Measurements from ENCODE around the gene KRTAP10-2. TPM values are rescaled to one million over a fixed set of nuclear protein-coding genes. Genes with fewer than 3 reads are reported as not detected.
"Not testable (repeated sequence)": the region's sequence is repeated elsewhere in the genome, so short reads cannot be mapped to it uniquely, and the experiment has no call there.

KRTAP10-2 gene
- total RNA-seq, 4 donors from 2014 or later, result not detected

DNA sequence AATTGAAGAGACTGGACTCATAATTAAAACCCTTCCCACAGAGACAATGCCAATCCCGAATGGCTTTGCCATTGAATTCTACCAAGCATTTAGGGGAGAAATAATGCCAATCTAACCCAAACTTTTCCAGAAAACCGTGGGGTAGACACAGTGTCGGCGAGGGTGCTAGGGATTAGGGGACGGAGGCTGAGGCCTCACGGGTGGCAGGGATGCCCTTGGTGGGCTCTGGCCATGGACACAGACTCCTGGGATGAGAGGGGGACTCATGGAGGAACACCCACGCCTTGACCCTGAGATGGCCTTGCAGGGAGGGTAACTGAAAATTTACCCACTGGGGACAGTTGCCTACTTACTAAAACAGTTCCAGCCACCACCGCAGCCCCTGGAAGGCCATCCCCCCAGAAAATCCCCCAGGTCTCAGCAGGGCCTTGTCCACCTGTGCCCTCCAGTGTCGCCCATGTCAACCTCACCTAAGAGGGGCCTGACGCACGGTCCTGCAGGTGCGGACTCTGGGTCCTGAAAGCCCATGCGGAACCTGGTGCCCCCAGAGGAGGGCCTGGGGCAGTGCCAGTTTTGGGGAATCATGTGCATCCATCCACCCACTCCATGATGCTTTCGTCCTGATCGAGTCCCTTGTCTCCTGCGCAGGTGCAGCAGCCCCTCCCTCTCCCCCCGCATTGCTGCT lies 27.2 kb upstream of the KRTAP10-2 start:
- peaks cover 0 to 42% (median 0%) of the 10 kb centered on the region in 4 donors for H3K27me3 ChIP-seq
- peak; percentile 57 for DNase-seq (ENCODE audit: extremely low spot score)
- 90% methylated on average over 15 of the region's 17 CpGs for WGBS
- no peaks in the 10 kb centered on the region for H3K36me3 ChIP-seq
- intact Hi-C loops (cut with DNase I), result no loop called here
- peaks cover 0 to 36% (median 17%) of the 10 kb centered on the region in 4 donors for H3K9me3 ChIP-seq
- no peak for TF ChIP-seq POLR2AphosphoS5 (IDR thresholded peaks at IDR 0.05)
- peaks cover 0 to 6% (median 2%) of the 10 kb centered on the region in 4 donors for H3K4me1 ChIP-seq
- no peak overlapping the region for H3K27ac ChIP-seq (replicated peaks in 1 of 4)
- H3K4me3 ChIP-seq, result no peak overlapping the region

DNA sequence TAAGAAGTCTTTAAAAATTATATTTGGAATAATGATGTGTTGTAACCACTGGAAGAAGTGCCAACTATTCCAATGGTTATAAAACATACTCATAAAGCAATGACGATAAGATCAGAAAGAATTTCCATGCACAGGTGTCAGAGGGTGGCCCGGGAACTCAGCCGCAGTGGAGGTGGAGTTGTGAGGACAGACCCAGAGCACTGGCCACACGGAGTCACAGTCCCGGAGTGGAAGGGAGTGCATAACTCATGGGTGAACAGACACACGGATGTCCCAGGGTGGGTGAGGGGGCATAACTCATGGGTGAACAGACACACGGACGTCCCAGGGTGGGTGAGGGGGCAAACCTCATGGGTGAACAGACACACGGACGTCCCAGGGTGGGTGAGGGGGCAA lies 24.7 kb upstream of the KRTAP10-2 start:
- Histone ChIP-seq H3K4me1 (no peaks in the 10 kb centered on the region), H3K27ac (replicated peaks in 1 of 4) (no peak overlapping the region), H3K27me3 (peaks cover 0 to 46% (median 0%) of the 10 kb centered on the region in 4 donors), H3K36me3 (no peaks in the 10 kb centered on the region), H3K4me3 (no peak overlapping the region), H3K9me3 (peaks cover 0 to 34% (median 17%) of the 10 kb centered on the region in 4 donors)
- WGBS, result 85% methylated on average over 10 of the region's 10 CpGs
- intact Hi-C loops (cut with DNase I), result no loop called here
- TF ChIP-seq POLR2A (IDR thresholded peaks at IDR 0.05; ENCODE audit: low read depth) (no peak), POLR2AphosphoS5 (IDR thresholded peaks at IDR 0.05) (no peak), EP300 (IDR thresholded peaks at IDR 0.05) (no peak)
- TF ChIP-seq, protein P1, sequence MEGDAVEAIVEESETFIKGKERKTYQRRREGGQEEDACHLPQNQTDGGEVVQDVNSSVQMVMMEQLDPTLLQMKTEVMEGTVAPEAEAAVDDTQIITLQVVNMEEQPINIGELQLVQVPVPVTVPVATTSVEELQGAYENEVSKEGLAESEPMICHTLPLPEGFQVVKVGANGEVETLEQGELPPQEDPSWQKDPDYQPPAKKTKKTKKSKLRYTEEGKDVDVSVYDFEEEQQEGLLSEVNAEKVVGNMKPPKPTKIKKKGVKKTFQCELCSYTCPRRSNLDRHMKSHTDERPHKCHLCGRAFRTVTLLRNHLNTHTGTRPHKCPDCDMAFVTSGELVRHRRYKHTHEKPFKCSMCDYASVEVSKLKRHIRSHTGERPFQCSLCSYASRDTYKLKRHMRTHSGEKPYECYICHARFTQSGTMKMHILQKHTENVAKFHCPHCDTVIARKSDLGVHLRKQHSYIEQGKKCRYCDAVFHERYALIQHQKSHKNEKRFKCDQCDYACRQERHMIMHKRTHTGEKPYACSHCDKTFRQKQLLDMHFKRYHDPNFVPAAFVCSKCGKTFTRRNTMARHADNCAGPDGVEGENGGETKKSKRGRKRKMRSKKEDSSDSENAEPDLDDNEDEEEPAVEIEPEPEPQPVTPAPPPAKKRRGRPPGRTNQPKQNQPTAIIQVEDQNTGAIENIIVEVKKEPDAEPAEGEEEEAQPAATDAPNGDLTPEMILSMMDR (IDR thresholded peaks at IDR 0.05), result no peak
- peak; percentile 78 for DNase-seq (ENCODE audit: extremely low spot score)

DNA sequence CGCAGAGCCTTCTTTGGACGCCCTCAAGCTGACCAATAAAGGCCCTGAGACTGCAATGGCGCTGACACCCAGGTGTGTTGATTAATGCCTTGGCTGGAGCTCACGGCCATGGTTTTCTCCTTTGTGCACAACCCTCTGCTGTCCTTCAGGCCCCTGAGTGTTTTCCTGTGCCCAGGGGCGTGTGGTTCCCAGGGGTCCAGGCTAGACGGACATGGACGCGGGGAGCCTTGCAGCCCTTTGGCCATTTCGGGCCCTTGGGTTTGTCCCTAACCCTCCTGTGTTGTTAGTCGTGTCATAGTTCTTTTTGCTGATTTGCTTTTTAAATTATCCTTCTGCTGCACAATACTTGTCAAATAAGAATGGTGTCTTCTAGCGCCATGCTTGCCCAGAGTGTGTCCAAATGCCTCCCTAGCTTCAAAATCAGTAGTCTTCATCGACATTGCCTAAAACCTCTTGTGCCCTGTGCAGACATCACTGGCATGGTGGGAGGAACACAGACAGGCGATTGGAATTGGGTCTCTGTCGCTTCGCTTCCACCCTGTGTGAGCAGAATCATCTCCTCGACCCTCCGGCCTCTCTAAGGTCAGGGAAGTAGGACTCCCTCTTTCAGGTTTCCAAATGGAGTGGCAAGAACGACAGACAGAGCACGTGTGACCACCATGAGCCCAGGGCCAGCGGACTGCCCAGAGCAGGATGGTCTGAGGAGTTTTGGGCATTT lies 24.2 kb upstream of the KRTAP10-2 start:
- DNase-seq (ENCODE audit: extremely low spot score), result no peak
- intact Hi-C loops (cut with DNase I), result no loop called here
- H3K36me3 ChIP-seq, result no peaks in the 10 kb centered on the region
- H3K9me3 ChIP-seq, result peaks cover 0 to 29% (median 18%) of the 10 kb centered on the region in 4 donors
- H3K4me3 ChIP-seq, result no peak overlapping the region
- H3K27me3 ChIP-seq, result peaks cover 0 to 46% (median 0%) of the 10 kb centered on the region in 4 donors
- TF ChIP-seq EP300 (IDR thresholded peaks at IDR 0.05) (no peak), POLR2A (IDR thresholded peaks at IDR 0.05; ENCODE audit: low read depth) (no peak), POLR2AphosphoS5 (IDR thresholded peaks at IDR 0.05) (no peak)
- TF ChIP-seq, protein P1 (IDR thresholded peaks at IDR 0.05), result no peak
- 88% methylated on average over 20 of the region's 20 CpGs for WGBS
- H3K4me1 ChIP-seq, result no peaks in the 10 kb centered on the region
- no peak overlapping the region for H3K27ac ChIP-seq (replicated peaks in 1 of 4)

DNA sequence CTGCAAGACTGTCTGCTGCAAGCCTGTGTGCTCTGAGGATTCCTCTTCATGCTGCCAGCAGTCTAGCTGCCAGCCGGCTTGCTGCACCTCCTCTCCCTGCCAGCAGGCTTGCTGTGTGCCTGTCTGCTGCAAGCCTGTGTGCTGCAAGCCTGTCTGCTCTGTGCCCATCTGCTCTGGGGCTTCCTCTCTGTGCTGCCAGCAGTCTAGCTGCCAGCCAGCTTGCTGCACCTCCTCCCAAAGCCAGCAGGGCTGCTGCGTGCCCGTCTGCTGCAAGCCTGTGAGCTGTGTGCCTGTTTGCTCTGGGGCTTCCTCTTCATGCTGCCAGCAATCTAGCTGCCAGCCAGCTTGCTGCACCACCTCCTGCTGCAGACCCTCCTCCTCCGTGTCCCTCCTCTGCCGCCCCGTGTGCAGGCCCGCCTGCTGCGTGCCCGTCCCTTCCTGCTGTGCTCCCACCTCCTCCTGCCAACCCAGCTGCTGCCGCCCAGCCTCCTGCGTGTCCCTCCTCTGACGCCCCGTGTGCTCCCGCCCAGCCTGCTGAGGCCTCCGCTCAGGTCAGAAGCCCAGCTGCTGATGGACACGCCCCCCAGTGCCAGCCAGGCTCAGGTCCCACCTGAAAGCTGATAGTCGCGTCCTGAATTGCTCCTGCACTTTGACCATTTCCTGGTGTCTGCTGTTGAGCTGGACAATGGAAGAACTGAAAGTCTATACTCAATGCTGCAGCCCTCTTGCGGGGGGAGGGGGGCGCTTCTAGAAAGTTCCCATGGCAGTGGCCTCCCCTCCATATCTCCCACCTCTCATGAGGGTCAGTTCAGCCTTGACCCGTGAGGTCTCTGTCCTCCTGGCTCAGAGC lies 23.4 kb upstream of the KRTAP10-2 start:
- Histone ChIP-seq H3K4me3 (no peak overlapping the region), H3K27me3 (peaks cover 0 to 48% (median 0%) of the 10 kb centered on the region in 4 donors), H3K4me1 (no peaks in the 10 kb centered on the region), H3K9me3 (peaks cover 0 to 25% (median 18%) of the 10 kb centered on the region in 4 donors), H3K36me3 (no peaks in the 10 kb centered on the region), H3K27ac (replicated peaks in 1 of 4) (no peak overlapping the region)
- peak; percentile 68 for DNase-seq (ENCODE audit: extremely low spot score)
- no peak for TF ChIP-seq POLR2A (IDR thresholded peaks at IDR 0.05; ENCODE audit: low read depth)
- TF ChIP-seq, protein P1 (IDR thresholded peaks at IDR 0.05), result no peak
- TF ChIP-seq POLR2AphosphoS5 (IDR thresholded peaks at IDR 0.05), result no peak
- no peak for TF ChIP-seq EP300 (IDR thresholded peaks at IDR 0.05)
- intact Hi-C loops (cut with DNase I), result no loop called here
- WGBS, result 36% methylated on average over 9 of the region's 21 CpGs

DNA sequence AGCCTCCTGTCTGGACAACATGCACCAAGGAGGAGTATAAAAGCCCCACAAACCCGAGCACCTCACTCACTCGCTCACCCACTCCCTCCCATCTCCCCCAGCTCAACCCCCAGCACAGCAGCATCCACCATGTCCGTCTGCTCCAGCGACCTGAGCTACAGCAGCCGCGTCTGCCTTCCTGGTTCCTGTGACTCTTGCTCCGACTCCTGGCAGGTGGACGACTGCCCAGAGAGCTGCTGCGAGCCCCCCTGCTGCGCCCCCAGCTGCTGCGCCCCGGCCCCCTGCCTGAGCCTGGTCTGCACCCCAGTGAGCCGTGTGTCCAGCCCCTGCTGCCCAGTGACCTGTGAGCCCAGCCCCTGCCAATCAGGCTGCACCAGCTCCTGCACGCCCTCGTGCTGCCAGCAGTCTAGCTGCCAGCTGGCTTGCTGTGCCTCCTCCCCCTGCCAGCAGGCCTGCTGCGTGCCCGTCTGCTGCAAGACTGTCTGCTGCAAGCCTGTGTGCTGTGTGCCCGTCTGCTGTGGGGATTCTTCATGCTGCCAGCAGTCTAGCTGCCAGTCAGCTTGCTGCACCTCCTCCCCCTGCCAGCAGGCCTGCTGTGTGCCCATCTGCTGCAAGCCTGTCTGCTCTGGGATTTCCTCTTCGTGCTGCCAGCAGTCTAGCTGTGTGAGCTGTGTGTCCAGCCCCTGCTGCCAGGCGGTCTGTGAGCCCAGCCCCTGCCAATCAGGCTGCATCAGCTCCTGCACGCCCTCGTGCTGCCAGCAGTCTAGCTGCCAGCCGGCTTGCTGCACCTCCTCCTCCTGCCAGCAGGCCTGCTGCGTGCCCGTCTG lies 22.5 kb upstream of the KRTAP10-2 start, which contains the start of gene KRTAP10-4:
KRTAP10-4 (plus strand) TSS at position 100 of the 827 bp plus-strand sequence; CDS start at position 130, 30 bp downstream.
- intact Hi-C loops (cut with DNase I); H3K4me3 ChIP-seq; H3K4me1 ChIP-seq; H3K36me3 ChIP-seq; H3K27ac ChIP-seq (replicated peaks in 1 of 4): not testable (repeated sequence)
- DNase-seq (ENCODE audit: extremely low spot score), result peak; percentile 29
- peaks cover 0 to 25% (median 18%) of the 10 kb centered on the region in 4 donors for H3K9me3 ChIP-seq
- peaks cover 0 to 49% (median 0%) of the 10 kb centered on the region in 4 donors for H3K27me3 ChIP-seq
- 55% methylated on average over 8 of the region's 25 CpGs for WGBS

Measured in esophagus muscularis mucosa (tissue), 4 donors.